A549 (cell line): ENCODE results near the gene TRMT1. TPM values are rescaled to one million over a fixed set of nuclear protein-coding genes. Genes with fewer than 3 reads are reported as not detected.
A peak's percentile ranks its signal among the peaks of the same experiment; 100 is the strongest.

Source experiments
- ATAC-seq, 2 experiments: fragments of 200-7000 bp in 1 of 2; fragments of >200 bp in 1 of 2; cut with Nextera tagmentation in 1 of 2; cut with Tn5 transposase in 1 of 2; 3 replicates each; pipeline versions ENCODE4 v1.8.0 to v1.9.1; 2018 to 2020; ENCODE audit warnings: mild to moderate bottlenecking in 1 of 2, moderate library complexity in 1 of 2
- CTCF ChIA-PET: fragments of 300-600 bp; sonication (Branson Sonifier 250); formaldehyde crosslinking; extraction: SDS; loops from one replicate; lab custom pipeline; 2021; ENCODE audit warnings: antibody characterized with exemption, inconsistent platforms; lab: Yijun Ruan, JAX
- POLR2A ChIA-PET: fragments of 350-600 bp; formaldehyde crosslinking; extraction: SDS; loops from one replicate; lab custom pipeline; 2021; ENCODE audit warnings: antibody characterized with exemption, inconsistent platforms; lab: Yijun Ruan, JAX
- DNase-seq, 2 experiments: peaks; one replicate each; pipeline versions ENCODE4 v3.0.0 to v3.0.0-alpha.2; 2011 to 2016; ENCODE audit warnings: low read depth in 1 of 2, low spot score in 1 of 2
- FAIRE-seq: peaks from 2 replicates; lab custom pipeline; 2011; peaks lifted over from hg19 to GRCh38; lab: Jason Lieb, UNC
- H3K27ac ChIP-seq, 2 experiments: fragments of >200 bp; sonication (Bioruptor Twin); formaldehyde crosslinking; 3 replicates each; pipeline ENCODE4 v1.5.1; 2016 to 2017
- H3K4me1 ChIP-seq: fragments of >200 bp; sonication (Bioruptor Twin); formaldehyde crosslinking; 3 replicates; pipeline ENCODE4 v1.6.1; 2016
- H3K4me2 ChIP-seq: fragments of >200 bp; sonication (Bioruptor Twin); formaldehyde crosslinking; 3 replicates; pipeline ENCODE4 v1.6.1; 2016
- H3K4me3 ChIP-seq: fragments of >200 bp; sonication (Bioruptor Twin); formaldehyde crosslinking; 3 replicates; pipeline ENCODE4 v1.5.1; 2016
- H3K9me3 ChIP-seq: fragments of >200 bp; sonication (Bioruptor Twin); formaldehyde crosslinking; 3 replicates; pipeline ENCODE4 v1.6.1; 2016
- ATOH8 ChIP-seq: fragments of 250-450 bp; sonication (Bioruptor Pico); IDR thresholded peaks from 2 replicates; pipeline ENCODE4 v1.5.0; 2020; ENCODE audit warnings: low read depth, mild to moderate bottlenecking, moderate library complexity
- BHLHE40 ChIP-seq: IDR thresholded peaks from 2 replicates; pipeline ENCODE4 v1.6.1; 2012; ENCODE audit warnings: low read depth, low read length, inconsistent platforms
- CBX2 ChIP-seq: fragments of 200-600 bp; sonication (generic); IDR thresholded peaks from 2 replicates; pipeline ENCODE4 v1.6.1; 2016; ENCODE audit warnings: low read depth, mild to moderate bottlenecking, borderline replicate concordance
- CBX8 ChIP-seq: fragments of 200-600 bp; sonication (generic); IDR thresholded peaks from 2 replicates; pipeline ENCODE4 v1.6.1; 2016
- CHD2 ChIP-seq: fragments of 150-350 bp; IDR thresholded peaks from 2 replicates; pipeline ENCODE4 v1.6.1; 2014; ENCODE audit warnings: low read length; ENCODE audit not compliant: partially characterized antibody
- EHF ChIP-seq: fragments of 250-450 bp; sonication (Bioruptor Pico); IDR thresholded peaks from 2 replicates; pipeline ENCODE4 v1.5.0; 2020; ENCODE audit warnings: mild to moderate bottlenecking
- EHMT2 ChIP-seq: fragments of 200-600 bp; sonication (generic); IDR thresholded peaks from 2 replicates; pipeline ENCODE4 v1.6.1; 2016; ENCODE audit warnings: antibody characterized with exemption, low read depth, mild to moderate bottlenecking, moderate library complexity
- EP300 ChIP-seq, 2 experiments: fragments of >200 bp; sonication (Bioruptor Twin); formaldehyde crosslinking; IDR thresholded peaks; 2 replicates in 1 of 2; 3 replicates in 1 of 2; pipeline ENCODE4 v1.6.1; 2016 to 2017
- GATA3 ChIP-seq: IDR thresholded peaks from 2 replicates; pipeline ENCODE4 v1.6.1; 2012; ENCODE audit warnings: borderline replicate concordance
- HOXB5 ChIP-seq: fragments of 250-450 bp; sonication (Bioruptor Pico); IDR thresholded peaks from 2 replicates; pipeline ENCODE4 v1.5.0; 2020; ENCODE audit warnings: mild to moderate bottlenecking, moderate library complexity
- KDM5A ChIP-seq: fragments of 200-600 bp; sonication (generic); IDR thresholded peaks from 2 replicates; pipeline ENCODE4 v1.6.1; 2016; ENCODE audit warnings: antibody characterized with exemption, mild to moderate bottlenecking
- MAX ChIP-seq: IDR thresholded peaks from 2 replicates; pipeline ENCODE4 v1.6.1; 2012
- MYC ChIP-seq: IDR thresholded peaks from 2 replicates; pipeline ENCODE4 v1.6.1; 2012; ENCODE audit warnings: mild to moderate bottlenecking, inconsistent platforms, low read length, improper control_type of control experiment, borderline replicate concordance
- NR3C1 ChIP-seq: fragments of >200 bp; sonication (Bioruptor Twin); formaldehyde crosslinking; IDR thresholded peaks from 3 replicates; pipeline ENCODE4 v1.6.1; 2017
- POLR2A ChIP-seq: IDR thresholded peaks from 2 replicates; pipeline ENCODE4 v1.6.1; 2012; ENCODE audit warnings: mild to moderate bottlenecking, low read length
- RARB ChIP-seq: fragments of 250-450 bp; sonication (Bioruptor Pico); IDR thresholded peaks from 2 replicates; pipeline ENCODE4 v1.8.0; 2021; ENCODE audit warnings: mild to moderate bottlenecking, moderate library complexity
- RCOR1 ChIP-seq: fragments of 150-350 bp; IDR thresholded peaks from 2 replicates; pipeline ENCODE4 v1.6.1; 2014; ENCODE audit warnings: antibody characterized with exemption, low read length, low read depth
- REST ChIP-seq: fragments of 200-600 bp; sonication (generic); IDR thresholded peaks from 2 replicates; pipeline ENCODE4 v1.6.1; 2016; ENCODE audit warnings: antibody characterized with exemption, mild to moderate bottlenecking, moderate library complexity
- RFX5 ChIP-seq: fragments of 450-650 bp; IDR thresholded peaks from 2 replicates; pipeline ENCODE4 v1.7.1; 2014; ENCODE audit warnings: antibody characterized with exemption, mild to moderate bottlenecking, moderate library complexity
- TFCP2L1 ChIP-seq: fragments of 250-450 bp; sonication (Bioruptor Pico); IDR thresholded peaks from 2 replicates; pipeline ENCODE4 v1.5.0; 2021; ENCODE audit warnings: mild to moderate bottlenecking
- ZFP36 ChIP-seq: fragments of 450-650 bp; IDR thresholded peaks from 2 replicates; pipeline ENCODE4 v1.6.1; 2014; ENCODE audit warnings: borderline replicate concordance; ENCODE audit not compliant: partially characterized antibody
- WGBS: methylation state at CpG from one replicate; pipeline ENCODE4 v1.1.6; 2017; ENCODE audit errors: missing lambda C conversion rate; 5-methylcytosine and 5-hydroxymethylcytosine counted together
- polyA plus RNA-seq, 4 experiments: library from polyadenylated mRNA; depleted of rRNA in 3 of 4; stranded (reverse); fragments of >200 nt; fragmentation: RNase III in 1 of 4; extraction: RNeasy Plus Mini Kit Qiagen cat#74134 plus additional on column Dnase treatment in 1 of 4; gene quantifications; 2 replicates in 3 of 4; 3 replicates in 1 of 4; pipeline ENCODE4 v1.2.3, GENCODE V29; 2011 to 2017
- TF ChIP-seq, protein P1 (sequence below): fragments of >200 bp; sonication (Bioruptor Twin); formaldehyde crosslinking; IDR thresholded peaks from 3 replicates; pipeline ENCODE4 v1.5.1; 2016
- TF ChIP-seq, protein P2 (sequence below): IDR thresholded peaks from 2 replicates; pipeline ENCODE4 v1.6.1; 2012; ENCODE audit warnings: low read depth, borderline replicate concordance

Gene TRMT1
- polyA plus RNA-seq, 2 of the 4 experiments (the other 2 are of a cell fraction) = 18.2 to 29.8 TPM

DNA sequence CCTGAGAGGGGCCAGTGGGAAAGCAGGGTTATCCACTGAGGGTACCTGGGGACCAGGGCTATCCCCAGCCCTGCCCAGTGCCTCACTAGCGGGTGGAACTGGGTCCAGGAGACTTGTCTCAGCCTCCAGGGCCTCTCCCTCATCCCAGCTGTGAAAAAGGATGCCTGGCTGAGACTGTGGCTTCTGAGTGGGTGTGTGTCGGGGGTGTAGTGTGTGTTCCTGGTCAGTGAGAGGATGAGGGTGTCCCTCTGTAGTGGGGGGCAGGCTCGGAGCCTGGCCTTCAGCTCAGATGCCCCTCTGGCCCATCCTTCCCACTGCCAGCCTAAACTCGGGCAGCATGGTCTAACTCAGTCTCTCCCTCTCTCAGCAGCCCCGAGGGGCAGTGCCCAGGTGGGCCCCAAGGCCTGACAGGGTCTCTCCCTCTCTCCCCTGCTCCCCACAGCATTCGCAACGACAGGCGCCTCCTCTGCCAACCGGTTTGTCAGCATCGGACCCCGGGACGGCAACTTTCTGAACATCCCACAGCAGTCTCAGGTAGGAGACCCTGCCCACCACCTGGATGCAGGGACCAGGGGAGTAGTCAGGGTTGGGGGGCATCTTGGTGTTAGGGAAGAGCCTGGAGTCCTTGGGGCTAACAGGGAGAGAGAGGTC is 26.6 kb downstream of the TRMT1 start:
- 64% methylated on average over 3 of the region's 12 CpGs for WGBS
- POLR2A ChIA-PET = no interaction called here
- Histone ChIP-seq H3K27ac (peak overlapping the region in 1 of 2 experiments; percentile 79; a peak in 1 of 6 replicates), H3K9me3 (no peaks in the 10 kb centered on the region), H3K4me3 (no peak overlapping the region), H3K4me2 (no peak overlapping the region), H3K4me1 (peaks cover 41% of the 10 kb centered on the region)
- TF ChIP-seq, protein P1, sequence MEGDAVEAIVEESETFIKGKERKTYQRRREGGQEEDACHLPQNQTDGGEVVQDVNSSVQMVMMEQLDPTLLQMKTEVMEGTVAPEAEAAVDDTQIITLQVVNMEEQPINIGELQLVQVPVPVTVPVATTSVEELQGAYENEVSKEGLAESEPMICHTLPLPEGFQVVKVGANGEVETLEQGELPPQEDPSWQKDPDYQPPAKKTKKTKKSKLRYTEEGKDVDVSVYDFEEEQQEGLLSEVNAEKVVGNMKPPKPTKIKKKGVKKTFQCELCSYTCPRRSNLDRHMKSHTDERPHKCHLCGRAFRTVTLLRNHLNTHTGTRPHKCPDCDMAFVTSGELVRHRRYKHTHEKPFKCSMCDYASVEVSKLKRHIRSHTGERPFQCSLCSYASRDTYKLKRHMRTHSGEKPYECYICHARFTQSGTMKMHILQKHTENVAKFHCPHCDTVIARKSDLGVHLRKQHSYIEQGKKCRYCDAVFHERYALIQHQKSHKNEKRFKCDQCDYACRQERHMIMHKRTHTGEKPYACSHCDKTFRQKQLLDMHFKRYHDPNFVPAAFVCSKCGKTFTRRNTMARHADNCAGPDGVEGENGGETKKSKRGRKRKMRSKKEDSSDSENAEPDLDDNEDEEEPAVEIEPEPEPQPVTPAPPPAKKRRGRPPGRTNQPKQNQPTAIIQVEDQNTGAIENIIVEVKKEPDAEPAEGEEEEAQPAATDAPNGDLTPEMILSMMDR = no peak
- TF ChIP-seq REST (no peak), CBX8 (no peak), POLR2A (no peak), EHF (CRISPR knock-in tag) (no peak), RFX5 (no peak), ATOH8 (no peak), TFCP2L1 (no peak), RCOR1 (no peak), CBX2 (no peak), MYC (no peak), MAX (no peak), HOXB5 (CRISPR knock-in tag) (no peak), CHD2 (no peak), BHLHE40 (no peak), ZFP36 (no peak), EHMT2 (no peak), EP300 (IDR thresholded peaks at IDR 0.05) (no peak), NR3C1 (no peak), RARB (no peak)
- CTCF ChIA-PET = interaction anchor here (1.0 to 9.1 kb wide), 5 partner anchors 12 to 125 kb away, joined by 3 to 309 read pairs (median 7); no protein-coding TSS in a partner anchor
- ATAC-seq (no peak), FAIRE-seq (no peak), DNase-seq (no peak)

DNA sequence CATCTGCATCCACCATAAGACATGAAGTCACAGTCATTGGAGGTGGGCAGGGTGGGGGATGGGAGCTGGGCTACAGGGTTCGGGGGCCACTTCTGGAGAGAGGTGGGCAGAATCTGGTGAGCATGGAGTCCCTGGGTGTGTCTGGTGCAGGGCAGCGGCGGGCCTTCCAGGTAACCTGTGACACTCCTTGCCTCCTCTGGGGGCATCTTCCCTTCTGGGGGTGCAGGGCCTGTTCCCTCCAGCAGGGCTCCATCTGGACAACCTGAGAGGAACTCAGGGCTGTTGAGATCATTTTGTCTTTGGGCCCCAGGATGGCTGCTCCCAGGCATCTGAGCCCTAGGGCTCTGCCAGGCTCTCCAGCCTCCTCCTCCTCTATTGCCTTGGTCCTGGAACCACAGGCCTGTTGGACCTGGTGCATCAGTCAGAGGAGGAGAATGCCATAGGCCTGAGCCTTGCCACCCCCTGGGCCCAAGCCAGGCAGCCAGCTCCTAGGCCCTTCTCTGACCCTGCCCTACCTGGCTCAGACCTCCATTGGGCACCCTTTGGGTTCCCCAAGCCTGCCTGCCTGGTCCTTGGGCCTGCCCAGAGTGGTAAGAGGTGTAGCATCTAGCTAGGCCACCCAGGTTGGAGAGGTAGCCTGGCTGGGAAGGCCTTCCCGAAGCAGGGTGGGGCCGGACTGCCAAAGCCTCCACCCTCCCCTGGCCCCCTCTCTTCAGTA is 27.2 kb downstream of the TRMT1 start:
- H3K9me3 ChIP-seq = no peaks in the 10 kb centered on the region
- ATAC-seq = peak; percentile 72 to 83; a peak in 5 of 6 replicates
- no peak overlapping the region for H3K4me2 ChIP-seq
- no peak for FAIRE-seq
- ChIA-PET CTCF (interaction anchor here (1.3 to 9.1 kb wide), 4 partner anchors 11 to 124 kb away, joined by 6 to 309 read pairs (median 10); no protein-coding TSS in a partner anchor), POLR2A (no interaction called here)
- WGBS = 71% methylated on average over 1 of the region's 5 CpGs
- peak; percentile 28 to 67 for DNase-seq
- peak overlapping the region in 1 of 2 experiments; percentile 24; a peak in 1 of 6 replicates for H3K27ac ChIP-seq
- peaks cover 35% of the 10 kb centered on the region for H3K4me1 ChIP-seq
- H3K4me3 ChIP-seq = no peak overlapping the region
- TF ChIP-seq CBX8 (no peak), GATA3 (no peak), BHLHE40 (no peak), EHF (CRISPR knock-in tag) (no peak), EP300 (IDR thresholded peaks at IDR 0.05) (no peak), KDM5A (no peak), HOXB5 (CRISPR knock-in tag) (no peak)
- TF ChIP-seq, protein P1 = no peak
- TF ChIP-seq, protein P2, sequence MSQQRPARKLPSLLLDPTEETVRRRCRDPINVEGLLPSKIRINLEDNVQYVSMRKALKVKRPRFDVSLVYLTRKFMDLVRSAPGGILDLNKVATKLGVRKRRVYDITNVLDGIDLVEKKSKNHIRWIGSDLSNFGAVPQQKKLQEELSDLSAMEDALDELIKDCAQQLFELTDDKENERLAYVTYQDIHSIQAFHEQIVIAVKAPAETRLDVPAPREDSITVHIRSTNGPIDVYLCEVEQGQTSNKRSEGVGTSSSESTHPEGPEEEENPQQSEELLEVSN = no peak
